Spleen (tissue), 7 donors: ENCODE data around the gene PRM3.

ENCODE experiments used
- POLR2A ChIP-seq, 3 donors: fragments of 450-650 bp; IDR thresholded peaks; one replicate each; pipeline ENCODE4 v1.5.1; 2017; ENCODE audit warnings: antibody characterized with exemption in 3 of 3, mild to moderate bottlenecking in 1 of 3
- POLR2AphosphoS5 ChIP-seq, 3 donors: sonication (generic); formaldehyde crosslinking; IDR thresholded peaks; one replicate each; pipeline ENCODE4 v1.5.1; 2017; ENCODE audit warnings: antibody characterized with exemption in 3 of 3
- TF ChIP-seq, protein P1 (sequence below), 11 experiments: fragments of 200-600 bp in 7 of 11; fragments of 450-650 bp in 4 of 11; sonication (generic) in 4 of 11; IDR thresholded peaks in 8 of 11; conservative IDR thresholded peaks in 3 of 11; 1 replicate in 7 of 11; 2 replicates in 4 of 11; pipeline versions ENCODE4 v1.4.0 to v1.8.0; 2016 to 2021; ENCODE audit warnings: antibody characterized with exemption in 11 of 11, inconsistent platforms in 4 of 11, mild to moderate bottlenecking in 1 of 11
- donor health status: DM: no; HTN: no; CAD: no; lungs with moderate emphysema.
- donor health status: DM: no; HTN: no; CAD: no.
- donor health status: DM: no; HTN: no; CAD: no.

DNA sequence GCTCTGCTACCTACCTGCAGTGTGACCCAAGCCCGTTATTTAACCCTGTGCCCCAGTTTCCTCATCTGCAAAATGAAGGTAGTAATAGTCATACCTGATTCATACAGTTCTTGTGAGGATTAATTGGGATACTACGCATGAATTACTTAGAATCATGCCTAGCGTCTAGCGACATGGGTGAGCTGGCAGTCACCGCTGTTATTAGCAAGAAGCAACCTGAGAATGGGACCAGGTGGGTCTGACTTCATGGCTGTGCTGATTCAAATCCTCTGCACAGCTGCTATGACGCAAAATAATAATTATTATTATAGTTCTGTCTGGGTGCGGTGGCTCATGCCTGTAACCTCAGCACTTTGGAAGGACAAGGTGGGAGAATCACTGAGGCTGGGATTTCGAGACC, 25.3 kb downstream of the PRM3 start:
- TF ChIP-seq, protein P1, sequence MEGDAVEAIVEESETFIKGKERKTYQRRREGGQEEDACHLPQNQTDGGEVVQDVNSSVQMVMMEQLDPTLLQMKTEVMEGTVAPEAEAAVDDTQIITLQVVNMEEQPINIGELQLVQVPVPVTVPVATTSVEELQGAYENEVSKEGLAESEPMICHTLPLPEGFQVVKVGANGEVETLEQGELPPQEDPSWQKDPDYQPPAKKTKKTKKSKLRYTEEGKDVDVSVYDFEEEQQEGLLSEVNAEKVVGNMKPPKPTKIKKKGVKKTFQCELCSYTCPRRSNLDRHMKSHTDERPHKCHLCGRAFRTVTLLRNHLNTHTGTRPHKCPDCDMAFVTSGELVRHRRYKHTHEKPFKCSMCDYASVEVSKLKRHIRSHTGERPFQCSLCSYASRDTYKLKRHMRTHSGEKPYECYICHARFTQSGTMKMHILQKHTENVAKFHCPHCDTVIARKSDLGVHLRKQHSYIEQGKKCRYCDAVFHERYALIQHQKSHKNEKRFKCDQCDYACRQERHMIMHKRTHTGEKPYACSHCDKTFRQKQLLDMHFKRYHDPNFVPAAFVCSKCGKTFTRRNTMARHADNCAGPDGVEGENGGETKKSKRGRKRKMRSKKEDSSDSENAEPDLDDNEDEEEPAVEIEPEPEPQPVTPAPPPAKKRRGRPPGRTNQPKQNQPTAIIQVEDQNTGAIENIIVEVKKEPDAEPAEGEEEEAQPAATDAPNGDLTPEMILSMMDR (IDR thresholded peaks at IDR 0.05 in 8 of 11, conservative IDR thresholded peaks at IDR 0.05 in 3 of 11) = no peak
- TF ChIP-seq POLR2A (IDR thresholded peaks at IDR 0.05) (no peak), POLR2AphosphoS5 (IDR thresholded peaks at IDR 0.05) (no peak)
